GM18520 (cell line): Measurements from ENCODE around the gene PTGFRN.
"Not testable (repeated sequence)": the region's sequence is repeated elsewhere in the genome, so short reads cannot be mapped to it uniquely, and the experiment has no call there.

ENCODE experiments used
- ATAC-seq: cut with Tn5 transposase; IDR thresholded peaks from one replicate; pipeline ENCODE4 v1.9.1; 2021; ENCODE audit not compliant: unreplicated experiment

PTGFRN gene

GRCh38 chr1:116968724-116969123 is 59.0 kb downstream of the PTGFRN start:
- ATAC-seq = no peak

- no peak for ATAC-seq
Observed at GRCh38 chr1:116971258-116971860, 61.6 kb downstream of the PTGFRN start.

GRCh38 chr1:116971965-116972673 is 62.4 kb downstream of the PTGFRN start:
- ATAC-seq = no peak

GRCh38 chr1:116972674-116973030 is 62.9 kb downstream of the PTGFRN start:
- ATAC-seq = no peak

- not testable (repeated sequence) for ATAC-seq
Observed at GRCh38 chr1:116980309-116980708, 70.6 kb downstream of the PTGFRN start.

GRCh38 chr1:116981521-116982037 is 71.9 kb downstream of the PTGFRN start:
- no peak for ATAC-seq

GRCh38 chr1:116982319-116983004 is 72.7 kb downstream of the PTGFRN start:
- no peak for ATAC-seq

DNA sequence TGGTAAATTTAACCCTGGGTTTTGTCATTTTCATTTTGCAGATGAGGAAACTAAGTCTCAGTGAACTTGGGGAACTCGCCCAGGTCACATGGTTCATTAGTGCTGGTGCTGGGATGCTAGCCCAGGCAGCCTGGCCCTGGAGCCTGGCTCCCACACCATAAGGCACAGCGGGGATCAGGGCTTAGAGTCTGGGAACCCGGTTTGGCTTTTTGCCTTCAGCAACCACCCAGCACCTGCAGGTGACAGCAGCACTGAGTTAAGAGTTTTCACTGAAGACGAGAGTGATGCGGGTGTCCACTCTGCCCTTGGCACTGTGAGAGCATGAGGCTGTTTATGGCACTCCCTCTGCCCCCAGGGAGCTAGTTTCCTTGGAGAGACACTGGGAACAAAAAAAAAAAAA is 73.4 kb downstream of the PTGFRN start:
- ATAC-seq = no peak

DNA sequence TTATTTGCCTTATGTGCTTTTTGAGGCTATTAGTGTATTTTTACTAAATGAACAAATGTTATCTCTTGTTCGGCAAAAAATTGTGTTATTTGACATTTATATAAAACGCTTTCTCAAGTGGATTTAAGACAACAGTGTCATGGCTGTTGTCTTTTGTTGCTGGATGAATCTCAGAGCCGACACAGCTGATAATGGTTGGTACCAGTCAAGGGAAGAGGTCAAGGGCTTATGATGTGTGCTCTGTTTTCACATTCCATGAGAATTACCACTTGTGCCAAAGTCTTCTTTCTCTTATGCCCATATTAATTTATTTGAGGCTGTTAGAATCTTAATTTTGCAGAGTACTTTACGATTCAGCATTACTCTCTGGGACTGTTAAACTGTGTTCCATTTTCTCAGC is 74.0 kb downstream of the PTGFRN start:
- ATAC-seq = no peak

DNA sequence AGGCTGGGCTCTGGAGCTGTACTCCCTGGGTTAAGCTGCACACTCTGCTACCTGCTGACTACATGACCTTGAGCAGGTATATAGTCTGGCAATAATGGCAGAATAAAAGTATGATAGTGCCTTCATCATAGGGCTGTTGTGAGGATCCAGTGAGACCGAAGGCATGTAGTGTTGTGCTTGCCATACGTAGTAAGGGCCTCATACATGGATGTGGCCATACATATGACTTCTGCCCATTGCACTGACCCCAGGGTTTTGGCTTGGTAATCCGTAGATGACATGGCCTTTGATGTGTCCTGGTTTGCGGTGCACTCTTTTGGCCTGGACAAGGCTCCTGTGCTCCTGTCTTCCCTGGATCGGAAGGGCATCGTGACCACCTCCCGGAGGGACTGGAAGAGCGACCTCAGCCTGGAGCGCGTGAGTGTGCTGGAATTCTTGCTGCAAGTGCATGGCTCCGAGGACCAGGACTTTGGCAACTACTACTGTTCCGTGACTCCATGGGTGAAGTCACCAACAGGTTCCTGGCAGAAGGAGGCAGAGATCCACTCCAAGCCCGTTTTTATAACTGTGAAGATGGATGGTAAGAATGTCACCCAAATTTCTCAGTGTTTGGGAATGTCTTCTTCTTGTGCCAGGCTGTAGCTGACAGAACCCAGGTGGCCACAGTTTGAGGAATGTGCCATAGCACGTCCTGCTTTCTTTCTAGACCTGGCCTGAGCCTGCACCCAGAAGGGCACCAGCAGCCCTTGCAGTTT is 74.9 kb downstream of the PTGFRN start:
- ATAC-seq = no peak

GRCh38 chr1:116986421-116987255 is 76.9 kb downstream of the PTGFRN start:
- ATAC-seq = no peak

GRCh38 chr1:116987256-116987555 is 77.5 kb downstream of the PTGFRN start:
- no peak for ATAC-seq

- ATAC-seq = no peak
Observed at GRCh38 chr1:116988248-116988647, 78.5 kb downstream of the PTGFRN start.

DNA sequence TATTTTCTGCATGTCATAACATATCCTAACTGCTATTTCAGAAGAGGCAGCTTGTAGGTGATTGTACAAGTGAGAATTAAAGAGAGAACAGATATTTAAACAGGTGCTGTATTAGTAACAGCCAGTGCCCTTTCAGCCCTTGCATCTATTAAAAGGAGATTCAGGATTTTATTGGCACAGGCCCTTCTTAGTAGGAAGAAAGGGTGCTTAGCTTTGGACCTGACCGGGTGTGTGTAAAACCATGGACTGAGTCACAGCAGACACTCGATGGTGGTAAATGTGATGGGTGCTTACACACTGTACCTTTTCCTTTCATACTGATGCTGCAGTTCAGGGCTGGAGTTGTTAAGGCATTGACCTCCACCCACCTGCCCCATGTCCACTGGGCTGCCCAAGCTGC is 79.2 kb downstream of the PTGFRN start:
- no peak for ATAC-seq

- ATAC-seq = no peak
Observed at GRCh38 chr1:116989835-116990234, 80.1 kb downstream of the PTGFRN start.

DNA sequence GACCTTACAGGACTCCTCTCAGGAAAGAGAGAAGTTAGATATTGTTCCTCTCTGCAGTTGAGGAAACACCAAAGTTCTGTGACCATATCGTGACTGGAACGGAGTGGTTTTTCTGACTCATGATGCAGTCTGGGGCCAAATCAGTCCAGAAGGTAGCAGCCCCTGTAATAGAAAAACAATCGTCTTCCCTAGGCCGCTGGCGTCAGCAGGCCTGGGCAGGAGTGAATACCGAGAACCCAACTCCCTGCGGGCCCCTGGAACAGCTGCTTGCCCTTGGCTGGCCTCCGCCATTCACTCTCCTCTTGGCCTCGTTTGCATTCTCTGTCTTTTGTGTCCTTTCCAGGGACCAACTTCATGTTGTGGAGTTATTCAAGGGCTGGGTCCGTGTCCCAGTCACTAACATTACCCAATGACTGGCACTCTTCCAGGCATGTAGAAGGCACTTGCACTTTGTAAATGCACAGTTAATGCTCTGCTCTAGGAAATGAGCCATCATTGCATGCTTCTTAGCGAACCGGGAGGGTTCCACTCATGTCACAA is 81.0 kb downstream of the PTGFRN start:
- ATAC-seq = no peak

- ATAC-seq = no peak
Observed at GRCh38 chr1:116991171-116991845, 81.6 kb downstream of the PTGFRN start.

DNA sequence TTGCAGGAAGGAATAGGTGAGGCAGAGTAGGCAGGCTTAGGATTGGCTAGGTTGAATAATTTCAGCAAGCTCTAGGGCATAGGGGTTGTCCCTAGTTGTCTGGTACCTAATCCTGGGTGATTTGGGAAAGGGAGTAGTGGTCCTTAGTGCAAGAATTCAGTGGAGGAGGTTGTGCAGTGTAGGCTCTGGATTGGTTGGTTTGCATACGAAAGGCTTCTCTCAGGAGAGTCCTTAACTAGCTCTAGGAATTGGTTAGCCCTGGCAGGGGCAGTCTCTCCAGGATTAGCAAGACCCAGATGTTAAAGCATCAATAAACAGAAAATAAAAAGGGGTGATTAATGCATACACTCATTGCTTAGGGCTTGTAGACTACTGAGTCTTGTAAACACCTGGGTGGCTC is 82.2 kb downstream of the PTGFRN start:
- no peak for ATAC-seq

DNA sequence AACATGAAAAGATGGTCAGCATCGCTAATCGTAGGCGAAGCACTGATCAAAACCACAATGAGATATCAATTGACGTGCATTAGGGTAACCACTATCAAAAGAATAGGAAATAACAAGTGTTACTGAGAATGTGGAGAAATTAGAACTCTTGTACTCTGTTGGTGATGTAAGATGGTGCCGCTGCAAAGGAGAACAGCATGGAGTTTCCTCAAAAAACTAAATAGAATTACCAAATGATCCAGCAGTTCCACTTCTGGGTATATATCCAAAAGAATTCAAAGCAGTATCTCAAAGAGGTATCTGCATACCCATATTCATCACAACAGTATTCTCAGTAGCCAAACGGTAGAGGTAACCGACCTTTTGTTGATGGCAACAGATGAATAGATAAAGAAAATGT is 83.6 kb downstream of the PTGFRN start:
- ATAC-seq = no peak

DNA sequence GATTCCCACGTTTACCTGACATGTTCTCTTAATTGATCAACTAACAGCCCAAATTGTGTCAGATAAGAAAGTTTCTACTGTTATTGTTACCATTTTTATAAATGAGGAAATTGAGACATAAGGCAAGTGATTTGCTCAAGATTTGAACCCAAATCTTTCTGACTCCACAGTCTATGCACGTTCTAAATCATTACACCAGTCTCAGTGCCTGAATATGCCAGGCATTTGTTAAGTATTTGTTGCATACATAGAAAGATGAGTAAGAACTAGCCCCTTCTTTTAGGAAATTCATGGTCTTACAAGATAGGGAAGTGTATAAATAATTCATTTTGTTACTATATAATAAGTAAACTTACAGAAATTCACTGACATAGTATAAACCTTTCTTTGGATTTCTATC is 84.7 kb downstream of the PTGFRN start:
- ATAC-seq = no peak
